Thymus (tissue), 14 donors: ENCODE measurements around the gene SDSL. TPM values are rescaled to one million over a fixed set of nuclear protein-coding genes. Genes with fewer than 3 reads are reported as not detected.
A peak's percentile ranks its signal among the peaks of the same experiment; 100 is the strongest.

Source experiments
- DNase-seq, 9 donors: peaks; one replicate each; pipeline ENCODE4 v3.0.0-alpha.2; 2013; ENCODE audit warnings: low spot score in 9 of 9, low read depth in 6 of 9, missing footprints in 1 of 9
- H3K27ac ChIP-seq, 2 donors: one replicate each; pipeline ENCODE4 v1.5.1; 2013; ENCODE audit warnings: control low read depth in 1 of 2, low read depth in 1 of 2, low read length in 1 of 2, mild to moderate bottlenecking in 1 of 2, moderate library complexity in 1 of 2
- H3K27me3 ChIP-seq, 2 donors: one replicate each; pipeline ENCODE4 v1.5.1; 2013; ENCODE audit warnings: low read length in 1 of 2; ENCODE audit not compliant: control insufficient read depth in 2 of 2, insufficient read depth in 1 of 2
- H3K36me3 ChIP-seq, 2 donors: one replicate each; pipeline ENCODE4 v1.5.1; 2013; ENCODE audit warnings: low read length in 1 of 2, mild to moderate bottlenecking in 1 of 2, moderate library complexity in 1 of 2; ENCODE audit not compliant: control insufficient read depth in 2 of 2, insufficient read depth in 2 of 2
- H3K4me1 ChIP-seq, 2 donors: one replicate each; pipeline ENCODE4 v1.5.1; 2013; ENCODE audit warnings: low read length in 2 of 2; ENCODE audit not compliant: control insufficient read depth in 2 of 2, insufficient read depth in 2 of 2
- H3K4me3 ChIP-seq, 2 donors: one replicate each; pipeline ENCODE4 v1.5.1; 2013; ENCODE audit warnings: low read length in 2 of 2, control low read depth in 1 of 2, mild to moderate bottlenecking in 1 of 2
- H3K9me3 ChIP-seq, 2 donors: one replicate each; pipeline ENCODE4 v1.5.1; 2013; ENCODE audit warnings: low read length in 1 of 2, mild to moderate bottlenecking in 1 of 2; ENCODE audit not compliant: control insufficient read depth in 2 of 2, insufficient read depth in 1 of 2
- WGBS: extraction: QIAGEN DNeasy Blood & Tissue Kit; methylation state at CpG from one replicate; pipeline ENCODE4 v1.1.7; 2013; 5-methylcytosine and 5-hydroxymethylcytosine counted together
- long read RNA-seq, 10 donors: transcript quantifications; one replicate each; lab custom pipeline, GENCODE V29; 2026
- polyA plus RNA-seq: library from polyadenylated mRNA; stranded (reverse); fragments of 200-250 nt; gene quantifications from one replicate; pipeline ENCODE4 v1.2.3, GENCODE V29; 2013
- total RNA-seq: library from RNA; stranded (reverse); fragments of 120-200 nt; gene quantifications from one replicate; pipeline ENCODE4 v1.2.4, GENCODE V29; 2013
- donor health status: healthy.

SDSL gene
- 2.1 TPM for total RNA-seq
- 13.1 TPM for polyA plus RNA-seq
- long read RNA-seq, donor 1: 0 reads
- long read RNA-seq, donor 2: 0 reads
- long read RNA-seq, donor 3, partial matches to known transcripts: 0 of 3 reads
- long read RNA-seq, donor 3, other reads (novel, unspliced or antisense): 0 of 3 reads
- long read RNA-seq, donor 4: 0 reads
- long read RNA-seq, donor 5, transcript SDSL-202 (8 exons, 1,449 nt): major isoform, 6 of 6 reads
- long read RNA-seq, donor 5, partial matches to known transcripts: 0 of 6 reads
- long read RNA-seq, donor 5, other reads (novel, unspliced or antisense): 0 of 6 reads
- long read RNA-seq, donor 6, partial matches to known transcripts: 0 of 1 reads
- long read RNA-seq, donor 6, other reads (novel, unspliced or antisense): 0 of 1 reads
- long read RNA-seq, donor 7: 0 reads
- long read RNA-seq, donor 8: 0 reads
- long read RNA-seq, donor 9, partial matches to known transcripts: 0 of 1 reads
- long read RNA-seq, donor 9, other reads (novel, unspliced or antisense): 0 of 1 reads
- long read RNA-seq, donor 10, partial matches to known transcripts: 0 of 2 reads
- long read RNA-seq, donor 10, other reads (novel, unspliced or antisense): 0 of 2 reads

- DNase-seq: peak in 1 of 9 donors; percentile 31
- 19% methylated on average over 13 of the region's 13 CpGs for WGBS
- H3K9me3 ChIP-seq: no peaks in the 10 kb centered on the region
- H3K27me3 ChIP-seq: peaks cover 0 to 5% of the 10 kb centered on the region in 2 donors
- peak within 1 kb of the TSS; percentile 15 to 28 for H3K4me3 ChIP-seq
- H3K4me1 ChIP-seq: no peaks in the 10 kb centered on the region
- H3K36me3 ChIP-seq: no peaks in the 10 kb centered on the region
- H3K27ac ChIP-seq: peak within 1 kb of the TSS; percentile 36 to 42
These were observed at the start of gene SDSL for GRCh38 chr12:113422030-113422885. TSS of gene SDSL (plus strand) at chr12:113422380. CDS start at chr12:113427983, 5,603 bp downstream.

GRCh38 chr12:113373440-113373839, 48.7 kb upstream of the SDSL start:
- DNase-seq: no peak
- H3K4me3 ChIP-seq: no peak overlapping the region
- H3K9me3 ChIP-seq: no peaks in the 10 kb centered on the region
- no peaks in the 10 kb centered on the region for H3K36me3 ChIP-seq
- no peaks in the 10 kb centered on the region for H3K4me1 ChIP-seq
- H3K27me3 ChIP-seq: no peaks in the 10 kb centered on the region
- WGBS: 97% methylated on average over 3 of the region's 3 CpGs
- H3K27ac ChIP-seq: no peak overlapping the region

- H3K36me3 ChIP-seq: no peaks in the 10 kb centered on the region
- H3K4me3 ChIP-seq: no peak overlapping the region
- H3K27ac ChIP-seq: no peak overlapping the region
- WGBS: 82% methylated on average over 3 of the region's 3 CpGs
- no peak for DNase-seq
- H3K27me3 ChIP-seq: no peaks in the 10 kb centered on the region
- no peaks in the 10 kb centered on the region for H3K4me1 ChIP-seq
- no peaks in the 10 kb centered on the region for H3K9me3 ChIP-seq
These were observed 48.2 kb upstream of the SDSL start for GRCh38 chr12:113373969-113374368.

- no peaks in the 10 kb centered on the region for H3K36me3 ChIP-seq
- no peaks in the 10 kb centered on the region for H3K4me1 ChIP-seq
- no peaks in the 10 kb centered on the region for H3K27me3 ChIP-seq
These were observed 47.3 kb upstream of the SDSL start for GRCh38 chr12:113374823-113375428.

GRCh38 chr12:113378291-113378690, 43.9 kb upstream of the SDSL start:
- WGBS: 87% methylated on average over 3 of the region's 3 CpGs
- no peak overlapping the region for H3K27ac ChIP-seq
- no peaks in the 10 kb centered on the region for H3K4me1 ChIP-seq
- H3K9me3 ChIP-seq: no peaks in the 10 kb centered on the region
- peaks cover 0 to 6% of the 10 kb centered on the region in 2 donors for H3K36me3 ChIP-seq
- H3K4me3 ChIP-seq: no peak overlapping the region
- no peak for DNase-seq
- H3K27me3 ChIP-seq: no peaks in the 10 kb centered on the region

More at GRCh38 chr12:113374823-113375428, 47.3 kb upstream of the SDSL start:
- Histone ChIP-seq H3K9me3 (no peaks in the 10 kb centered on the region), H3K4me3 (no peak overlapping the region), H3K27ac (no peak overlapping the region)
- 91% methylated on average over 4 of the region's 4 CpGs for WGBS
- no peak for DNase-seq

- Histone ChIP-seq H3K27me3 (no peaks in the 10 kb centered on the region), H3K27ac (no peak overlapping the region), H3K4me3 (no peak overlapping the region), H3K4me1 (no peaks in the 10 kb centered on the region), H3K36me3 (peaks cover 0 to 11% of the 10 kb centered on the region in 2 donors), H3K9me3 (no peaks in the 10 kb centered on the region)
- no peak for DNase-seq
- WGBS: 92% methylated on average over 11 of the region's 11 CpGs
These were observed 41.0 kb upstream of the SDSL start for GRCh38 chr12:113381220-113381619.

- Histone ChIP-seq H3K27me3 (no peaks in the 10 kb centered on the region), H3K4me3 (no peak overlapping the region), H3K9me3 (no peaks in the 10 kb centered on the region), H3K36me3 (peaks cover 0 to 11% of the 10 kb centered on the region in 2 donors), H3K4me1 (no peaks in the 10 kb centered on the region), H3K27ac (no peak overlapping the region)
- DNase-seq: no peak
- 97% methylated on average over 4 of the region's 4 CpGs for WGBS
These were observed 40.0 kb upstream of the SDSL start for GRCh38 chr12:113382206-113382605.

- Histone ChIP-seq H3K27ac (no peak overlapping the region), H3K9me3 (no peaks in the 10 kb centered on the region), H3K27me3 (no peaks in the 10 kb centered on the region), H3K4me1 (no peaks in the 10 kb centered on the region), H3K36me3 (peaks cover 2 to 11% of the 10 kb centered on the region in 2 donors), H3K4me3 (no peak overlapping the region)
- no peak for DNase-seq
- WGBS: 97% methylated on average over 14 of the region's 14 CpGs
These were observed 37.4 kb upstream of the SDSL start for GRCh38 chr12:113384778-113385177.
